A549 (cell line): ENCODE results near the gene PTCD2.

ENCODE experiments used
- CHD2 ChIP-seq: fragments of 150-350 bp; IDR thresholded peaks from 2 replicates; pipeline ENCODE4 v1.6.1; 2014; ENCODE audit warnings: low read length; ENCODE audit not compliant: partially characterized antibody
- ESRRA ChIP-seq: fragments of 150-350 bp; IDR thresholded peaks from 2 replicates; pipeline ENCODE4 v1.6.1; 2014; ENCODE audit warnings: mild to moderate bottlenecking, low read length, borderline replicate concordance
- MAFK ChIP-seq: fragments of 450-650 bp; IDR thresholded peaks from 2 replicates; pipeline ENCODE4 v1.6.1; 2014; ENCODE audit not compliant: partially characterized antibody
- MAZ ChIP-seq: fragments of 150-350 bp; IDR thresholded peaks from 2 replicates; pipeline ENCODE4 v1.6.1; 2014; ENCODE audit warnings: antibody characterized with exemption, low read depth, low read length, borderline replicate concordance
- NFE2L2 ChIP-seq: fragments of 150-350 bp; conservative IDR thresholded peaks from 2 replicates; pipeline ENCODE4 v1.6.1; 2014; ENCODE audit warnings: low read length
- POLR2A ChIP-seq: IDR thresholded peaks from 2 replicates; pipeline ENCODE4 v1.6.1; 2012; ENCODE audit warnings: mild to moderate bottlenecking, low read length
- RFX5 ChIP-seq: fragments of 450-650 bp; IDR thresholded peaks from 2 replicates; pipeline ENCODE4 v1.7.1; 2014; ENCODE audit warnings: antibody characterized with exemption, mild to moderate bottlenecking, moderate library complexity
- SMC3 ChIP-seq: fragments of >200 bp; sonication (Bioruptor Twin); formaldehyde crosslinking; IDR thresholded peaks from 3 replicates; pipeline ENCODE4 v1.6.1; 2018; ENCODE audit warnings: inconsistent platforms
- ZFP36 ChIP-seq: fragments of 450-650 bp; IDR thresholded peaks from 2 replicates; pipeline ENCODE4 v1.6.1; 2014; ENCODE audit warnings: borderline replicate concordance; ENCODE audit not compliant: partially characterized antibody
- TF ChIP-seq, protein P1 (sequence below): fragments of >200 bp; sonication (Bioruptor Twin); formaldehyde crosslinking; IDR thresholded peaks from 3 replicates; pipeline ENCODE4 v1.5.1; 2016

DNA sequence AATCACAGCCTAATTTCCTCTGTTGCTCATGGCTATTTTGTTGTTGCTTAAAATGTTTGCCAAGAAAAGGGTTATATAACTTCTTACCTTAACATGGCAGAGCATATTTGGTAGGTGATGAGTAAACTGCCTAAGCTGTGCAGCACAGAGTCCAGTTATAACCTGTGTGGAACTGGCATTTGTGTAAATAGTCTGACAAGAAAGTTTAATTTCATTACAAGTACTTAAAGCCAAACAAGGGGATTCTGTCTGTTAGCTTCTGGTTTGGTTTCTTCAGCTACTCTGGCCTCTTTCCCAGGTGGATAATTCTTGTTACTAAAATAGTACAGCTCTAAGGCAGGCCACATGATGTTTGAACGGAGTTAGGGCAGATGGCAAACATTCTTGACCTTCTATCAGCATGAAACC lies 72.2 kb downstream of the PTCD2 start:
- TF ChIP-seq, protein P1, sequence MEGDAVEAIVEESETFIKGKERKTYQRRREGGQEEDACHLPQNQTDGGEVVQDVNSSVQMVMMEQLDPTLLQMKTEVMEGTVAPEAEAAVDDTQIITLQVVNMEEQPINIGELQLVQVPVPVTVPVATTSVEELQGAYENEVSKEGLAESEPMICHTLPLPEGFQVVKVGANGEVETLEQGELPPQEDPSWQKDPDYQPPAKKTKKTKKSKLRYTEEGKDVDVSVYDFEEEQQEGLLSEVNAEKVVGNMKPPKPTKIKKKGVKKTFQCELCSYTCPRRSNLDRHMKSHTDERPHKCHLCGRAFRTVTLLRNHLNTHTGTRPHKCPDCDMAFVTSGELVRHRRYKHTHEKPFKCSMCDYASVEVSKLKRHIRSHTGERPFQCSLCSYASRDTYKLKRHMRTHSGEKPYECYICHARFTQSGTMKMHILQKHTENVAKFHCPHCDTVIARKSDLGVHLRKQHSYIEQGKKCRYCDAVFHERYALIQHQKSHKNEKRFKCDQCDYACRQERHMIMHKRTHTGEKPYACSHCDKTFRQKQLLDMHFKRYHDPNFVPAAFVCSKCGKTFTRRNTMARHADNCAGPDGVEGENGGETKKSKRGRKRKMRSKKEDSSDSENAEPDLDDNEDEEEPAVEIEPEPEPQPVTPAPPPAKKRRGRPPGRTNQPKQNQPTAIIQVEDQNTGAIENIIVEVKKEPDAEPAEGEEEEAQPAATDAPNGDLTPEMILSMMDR, result no peak
- TF ChIP-seq MAZ (no peak), SMC3 (no peak), CHD2 (no peak), POLR2A (no peak), NFE2L2 (no peak), RFX5 (no peak), ESRRA (no peak), ZFP36 (no peak), MAFK (no peak)
